PFSK-1 (cell line): Measurements from ENCODE around the gene BIVM.

Experiments
- FOXP2 ChIP-seq: optimal IDR thresholded peaks from 2 replicates; pipeline ENCODE3; 2011; ENCODE audit warnings: borderline replicate concordance, control low read depth, inconsistent platforms; ENCODE audit not compliant: insufficient read depth; ENCODE audit errors: extremely low read length, extremely low read depth
- POLR2AphosphoS5 ChIP-seq: IDR thresholded peaks from 2 replicates; pipeline ENCODE4 v1.6.1; 2012; ENCODE audit warnings: low read depth, mild to moderate bottlenecking, control low read depth, low read length, moderate library complexity
- REST ChIP-seq, 2 experiments: IDR thresholded peaks; 2 replicates each; pipeline versions ENCODE4 v1.6.1 to v1.8.0; 2011 to 2012; ENCODE audit warnings: low read depth in 2 of 2, low read length in 2 of 2, control low read depth in 1 of 2, inconsistent platforms in 1 of 2, mild to moderate bottlenecking in 1 of 2, moderate library complexity in 1 of 2; ENCODE audit not compliant: insufficient read depth in 1 of 2
- SIN3A ChIP-seq: IDR thresholded peaks from 2 replicates; pipeline ENCODE4 v1.6.1; 2012; ENCODE audit warnings: mild to moderate bottlenecking, low read length, moderate library complexity, borderline replicate concordance; ENCODE audit not compliant: insufficient read depth
- TAF1 ChIP-seq: IDR thresholded peaks from 2 replicates; pipeline ENCODE4 v1.6.1; 2012; ENCODE audit warnings: low read length, control low read depth, borderline replicate concordance; ENCODE audit not compliant: insufficient read depth

Gene BIVM

GRCh38 chr13:102815788-102816187 is 16.9 kb downstream of the BIVM start:
- TF ChIP-seq SIN3A (no peak), POLR2AphosphoS5 (no peak), TAF1 (no peak), REST (IDR thresholded peaks at IDR 0.05; ENCODE audit: insufficient read depth in 1 of 2, low read depth in 2 of 2, low read length in 2 of 2) (no peak), FOXP2 (no peak)

GRCh38 chr13:102816708-102817107 is 17.8 kb downstream of the BIVM start:
- TF ChIP-seq TAF1 (no peak), POLR2AphosphoS5 (no peak), SIN3A (no peak), REST (IDR thresholded peaks at IDR 0.05; ENCODE audit: insufficient read depth in 1 of 2, low read depth in 2 of 2, low read length in 2 of 2) (no peak), FOXP2 (no peak)

DNA sequence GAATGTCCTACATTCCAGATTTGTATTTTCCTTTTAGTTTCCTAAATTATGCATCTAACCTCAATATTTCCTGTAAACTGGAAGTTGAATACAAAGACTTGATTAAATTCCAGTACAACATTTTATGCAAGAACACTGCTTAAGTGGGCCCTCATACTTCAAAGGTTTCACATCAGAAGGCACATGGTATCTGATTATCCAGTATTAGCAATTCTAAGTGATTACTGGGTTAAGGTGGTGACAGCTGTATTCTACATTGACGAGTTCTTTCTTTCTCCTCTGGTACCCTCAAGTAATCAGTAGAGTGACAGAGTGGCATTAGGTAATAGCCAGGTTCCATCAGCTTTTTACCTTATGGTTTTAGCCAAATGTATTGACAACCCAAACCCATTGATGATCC is 18.3 kb downstream of the BIVM start:
- TF ChIP-seq TAF1 = no peak
- TF ChIP-seq SIN3A = no peak
- no peak for TF ChIP-seq REST (IDR thresholded peaks at IDR 0.05; ENCODE audit: insufficient read depth in 1 of 2, low read depth in 2 of 2, low read length in 2 of 2)
- no peak for TF ChIP-seq FOXP2
- no peak for TF ChIP-seq POLR2AphosphoS5

DNA sequence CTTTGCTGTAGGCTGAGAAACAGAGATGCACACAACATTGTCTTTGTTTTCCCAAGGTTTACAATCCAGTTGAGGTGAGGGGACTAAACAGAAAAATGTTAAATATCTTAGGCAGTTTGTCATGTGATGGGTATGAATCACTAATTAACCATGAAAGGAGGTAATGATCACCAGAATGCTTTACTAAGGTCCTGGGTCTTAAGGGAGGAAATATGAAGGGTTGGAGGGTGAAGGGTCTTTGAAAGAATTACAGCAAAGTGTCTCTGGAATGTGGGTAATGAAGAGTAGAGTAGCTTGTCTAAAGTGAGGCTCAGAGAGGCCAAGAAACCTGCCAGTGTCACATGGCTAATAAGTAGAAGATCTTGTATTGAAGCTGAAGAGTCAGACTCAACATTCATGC is 19.0 kb downstream of the BIVM start:
- TF ChIP-seq TAF1 (no peak), REST (IDR thresholded peaks at IDR 0.05; ENCODE audit: insufficient read depth in 1 of 2, low read depth in 2 of 2, low read length in 2 of 2) (no peak), POLR2AphosphoS5 (no peak), FOXP2 (no peak), SIN3A (no peak)

DNA sequence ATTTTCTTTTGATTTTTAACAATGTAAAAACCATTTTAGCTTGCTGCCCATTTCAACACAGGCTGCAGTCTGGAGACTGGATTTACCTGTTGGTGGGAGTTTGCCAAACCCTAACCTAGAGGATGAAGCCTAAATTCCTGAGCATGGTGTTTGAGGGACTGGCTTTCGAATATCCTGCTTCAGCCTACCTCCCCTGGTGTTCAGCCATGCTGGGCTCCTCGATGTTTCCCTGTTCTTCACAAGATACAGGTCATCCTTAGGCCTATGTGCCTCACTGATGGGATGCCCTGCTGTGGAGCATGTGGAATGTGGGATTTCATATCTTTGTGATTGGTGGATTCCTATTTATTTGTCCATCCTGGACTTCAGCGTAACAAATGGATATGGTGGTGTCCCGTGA is 26.5 kb downstream of the BIVM start:
- TF ChIP-seq FOXP2 = no peak
- no peak for TF ChIP-seq REST (IDR thresholded peaks at IDR 0.05; ENCODE audit: insufficient read depth in 1 of 2, low read depth in 2 of 2, low read length in 2 of 2)
- no peak for TF ChIP-seq POLR2AphosphoS5
- TF ChIP-seq SIN3A = no peak
- TF ChIP-seq TAF1 = no peak
